GM23338 (cell line): ENCODE measurements around the gene NKD1. TPM values are rescaled to one million over a fixed set of nuclear protein-coding genes. Genes with fewer than 3 reads are reported as not detected.

ENCODE experiments used
- ATAC-seq: fragments of 200-7000 bp; cut with Tn5 transposase; 3 replicates; pipeline ENCODE4 v1.9.1; 2020
- DNase-seq: peaks from one replicate; pipeline ENCODE4 v3.0.0-alpha.2; 2015; ENCODE audit warnings: low spot score
- H2AFZ ChIP-seq: fragments of 200-600 bp; sonication (generic); 2 replicates; pipeline ENCODE4 v1.8.0; 2016; ENCODE audit warnings: antibody characterized with exemption, mild to moderate bottlenecking, moderate library complexity
- H3F3A ChIP-seq: fragments of 200-600 bp; sonication (generic); replicated peaks from 2 replicates; pipeline ENCODE4 v1.8.0; 2017; ENCODE audit warnings: antibody characterized with exemption, mixed run types, low read depth
- H3K27ac ChIP-seq: fragments of 200-600 bp; sonication (generic); 2 replicates; pipeline ENCODE4 v1.6.1; 2016; ENCODE audit warnings: low read depth
- H3K27me3 ChIP-seq: fragments of 200-600 bp; sonication (generic); 2 replicates; pipeline ENCODE4 v1.8.0; 2016; ENCODE audit warnings: mild to moderate bottlenecking, mixed run types, moderate library complexity; ENCODE audit not compliant: insufficient read depth
- H3K36me3 ChIP-seq: fragments of 200-600 bp; sonication (generic); 2 replicates; pipeline ENCODE4 v1.8.0; 2016; ENCODE audit warnings: mild to moderate bottlenecking; ENCODE audit not compliant: insufficient read depth
- H3K4me1 ChIP-seq: fragments of 200-600 bp; sonication (generic); 2 replicates; pipeline ENCODE4 v1.8.0; 2016; ENCODE audit warnings: mild to moderate bottlenecking, moderate library complexity; ENCODE audit not compliant: insufficient read depth
- H3K4me2 ChIP-seq: fragments of 200-600 bp; sonication (generic); 2 replicates; pipeline ENCODE4 v1.7.1; 2017; ENCODE audit warnings: mixed run types
- H3K4me3 ChIP-seq: fragments of 200-600 bp; sonication (generic); 2 replicates; pipeline ENCODE4 v1.6.1; 2016; ENCODE audit warnings: mixed run types
- H3K79me2 ChIP-seq: fragments of 200-600 bp; sonication (generic); replicated peaks from 2 replicates; pipeline ENCODE4 v1.8.0; 2017; ENCODE audit warnings: mild to moderate bottlenecking; ENCODE audit not compliant: insufficient read depth
- H3K9me2 ChIP-seq: fragments of 200-600 bp; sonication (generic); 2 replicates; pipeline ENCODE4 v1.8.0; 2017; ENCODE audit not compliant: insufficient read depth
- H4K20me1 ChIP-seq: fragments of 200-600 bp; sonication (generic); replicated peaks from 2 replicates; pipeline ENCODE4 v1.8.0; 2017; ENCODE audit warnings: mild to moderate bottlenecking; ENCODE audit not compliant: insufficient read depth
- H3K27ac Mint-ChIP-seq: 2 replicates; pipeline ENCODE4 v1.8.0; 2020; ENCODE audit warnings: inconsistent platforms, mild to moderate bottlenecking, moderate library complexity, mixed read lengths
- H3K27me3 Mint-ChIP-seq: 3 replicates; pipeline ENCODE4 v1.8.0; 2022; ENCODE audit warnings: low read depth, mild to moderate bottlenecking, moderate library complexity, mixed read lengths, inconsistent platforms; ENCODE audit not compliant: insufficient read depth, poor library complexity
- H3K36me3 Mint-ChIP-seq: 3 replicates; pipeline ENCODE4 v1.8.0; 2021; ENCODE audit warnings: low read depth, mild to moderate bottlenecking, inconsistent platforms, moderate library complexity, mixed read lengths
- H3K4me1 Mint-ChIP-seq: 3 replicates; pipeline ENCODE4 v1.8.0; 2020; ENCODE audit warnings: mild to moderate bottlenecking, inconsistent platforms, mixed read lengths
- H3K4me3 Mint-ChIP-seq: 3 replicates; pipeline ENCODE4 v1.8.0; 2021; ENCODE audit warnings: moderate library complexity, mild to moderate bottlenecking, inconsistent platforms, mixed read lengths
- H3K9me3 Mint-ChIP-seq: 3 replicates; pipeline ENCODE4 v1.8.0; 2020; ENCODE audit warnings: moderate library complexity, mild to moderate bottlenecking, inconsistent platforms, mixed read lengths
- CTCF ChIP-seq, 2 experiments: fragments of 200-600 bp in 1 of 2; sonication (generic) in 1 of 2; conservative IDR thresholded peaks; 2 replicates each; pipeline versions ENCODE4 v1.5.1 to v1.6.1; 2016 to 2017; ENCODE audit warnings: antibody characterized with exemption in 2 of 2, low read depth in 2 of 2, mild to moderate bottlenecking in 2 of 2, moderate library complexity in 1 of 2
- EZH2 ChIP-seq: fragments of 200-600 bp; sonication (generic); IDR thresholded peaks from one replicate; pipeline ENCODE4 v1.8.0; 2017; ENCODE audit warnings: antibody characterized with exemption, mild to moderate bottlenecking, low read depth; ENCODE audit not compliant: unreplicated experiment
- polyA plus RNA-seq: library from polyadenylated mRNA; unstranded; fragments of >200 nt; fragmentation: Nextera tagmentation; extraction: Ambion mirVana; gene quantifications from 2 replicates; pipeline ENCODE4 v1.2.1, GENCODE V29; 2016
- total RNA-seq: library from RNA; depleted of rRNA; stranded (reverse); fragments of >200 nt; shearing (Covaris generic); gene quantifications from 2 replicates; pipeline ENCODE4 v1.2.3, GENCODE V29; 2014
- TF ChIP-seq, protein P1 (sequence below): fragments of 250-450 bp; sonication (Bioruptor Pico); IDR thresholded peaks from 2 replicates; pipeline ENCODE4 v1.5.0; 2020; ENCODE audit warnings: mild to moderate bottlenecking, moderate library complexity

Gene NKD1
- total and polyA plus RNA-seq, 2 experiments from 2014 or later, result 2.1 to 2.3 TPM

DNA sequence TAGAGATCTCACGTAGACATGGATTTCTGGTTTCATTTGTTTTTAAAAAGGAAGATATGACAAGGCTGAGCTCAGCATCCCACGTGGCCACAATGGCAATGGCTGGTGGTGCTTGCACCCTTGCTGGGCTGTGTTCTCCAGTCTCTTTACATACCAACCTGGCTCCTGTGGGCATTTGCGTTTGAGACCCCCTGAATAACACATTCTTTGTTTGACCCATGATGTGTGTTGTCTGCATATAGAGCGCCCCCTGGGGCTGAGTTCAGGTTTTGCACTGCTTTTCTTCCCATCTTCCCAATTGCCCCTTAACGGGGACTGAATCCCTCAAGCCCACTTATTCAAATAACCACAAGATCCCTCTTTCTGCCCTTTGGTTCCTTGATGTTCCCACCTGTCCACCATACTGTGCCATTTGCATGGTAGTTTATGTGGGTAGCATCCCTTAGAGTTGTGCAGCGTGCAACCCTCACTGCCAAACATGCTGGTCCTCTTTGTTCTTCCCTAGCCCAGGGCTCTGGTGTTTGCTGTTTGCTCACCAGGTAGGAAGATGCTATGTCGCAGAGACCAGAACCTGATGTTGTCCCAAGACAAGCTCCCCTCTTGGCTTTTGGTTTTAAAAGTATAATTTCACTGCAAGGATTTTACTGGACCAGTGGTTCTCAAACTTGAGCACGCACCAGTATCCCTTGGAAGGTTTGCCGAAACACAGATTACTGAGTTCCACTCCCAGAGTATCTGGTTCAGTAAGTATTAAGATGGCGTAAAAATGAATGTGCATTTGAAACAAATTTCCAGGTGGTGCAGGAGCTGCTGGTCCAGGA, 38.5 kb upstream of the NKD1 start:
- H3K27me3 ChIP-seq, result no peaks in the 10 kb centered on the region
- H3K27ac ChIP-seq, result no peak overlapping the region
- H3K79me2 ChIP-seq, result no peaks in the 10 kb centered on the region
- Mint-ChIP-seq H3K27me3 (peaks cover 2% of the 10 kb centered on the region), H3K4me1 (peaks cover 15% of the 10 kb centered on the region), H3K27ac (no peak overlapping the region), H3K4me3 (no peak overlapping the region), H3K36me3 (no peaks in the 10 kb centered on the region), H3K9me3 (no peaks in the 10 kb centered on the region; the same call in 1 of the 3 replicates)
- H3K4me2 ChIP-seq, result no peak overlapping the region
- no peaks in the 10 kb centered on the region for H3K36me3 ChIP-seq
- peak; percentile 85 for DNase-seq
- ATAC-seq, result peak; percentile 81
- H3F3A ChIP-seq, result no peaks in the 10 kb centered on the region
- H3K9me2 ChIP-seq, result no peaks in the 10 kb centered on the region
- peak overlapping the region; percentile 65 for H2AFZ ChIP-seq
- no peak overlapping the region for H3K4me3 ChIP-seq
- peaks cover 9% of the 10 kb centered on the region for H3K4me1 ChIP-seq
- H4K20me1 ChIP-seq, result no peaks in the 10 kb centered on the region
- TF ChIP-seq CTCF (conservative IDR thresholded peaks at IDR 0.05; ENCODE audit: low read depth in 2 of 2), result peak; percentile 90 to 98
- no peak for TF ChIP-seq EZH2
- TF ChIP-seq, protein P1, sequence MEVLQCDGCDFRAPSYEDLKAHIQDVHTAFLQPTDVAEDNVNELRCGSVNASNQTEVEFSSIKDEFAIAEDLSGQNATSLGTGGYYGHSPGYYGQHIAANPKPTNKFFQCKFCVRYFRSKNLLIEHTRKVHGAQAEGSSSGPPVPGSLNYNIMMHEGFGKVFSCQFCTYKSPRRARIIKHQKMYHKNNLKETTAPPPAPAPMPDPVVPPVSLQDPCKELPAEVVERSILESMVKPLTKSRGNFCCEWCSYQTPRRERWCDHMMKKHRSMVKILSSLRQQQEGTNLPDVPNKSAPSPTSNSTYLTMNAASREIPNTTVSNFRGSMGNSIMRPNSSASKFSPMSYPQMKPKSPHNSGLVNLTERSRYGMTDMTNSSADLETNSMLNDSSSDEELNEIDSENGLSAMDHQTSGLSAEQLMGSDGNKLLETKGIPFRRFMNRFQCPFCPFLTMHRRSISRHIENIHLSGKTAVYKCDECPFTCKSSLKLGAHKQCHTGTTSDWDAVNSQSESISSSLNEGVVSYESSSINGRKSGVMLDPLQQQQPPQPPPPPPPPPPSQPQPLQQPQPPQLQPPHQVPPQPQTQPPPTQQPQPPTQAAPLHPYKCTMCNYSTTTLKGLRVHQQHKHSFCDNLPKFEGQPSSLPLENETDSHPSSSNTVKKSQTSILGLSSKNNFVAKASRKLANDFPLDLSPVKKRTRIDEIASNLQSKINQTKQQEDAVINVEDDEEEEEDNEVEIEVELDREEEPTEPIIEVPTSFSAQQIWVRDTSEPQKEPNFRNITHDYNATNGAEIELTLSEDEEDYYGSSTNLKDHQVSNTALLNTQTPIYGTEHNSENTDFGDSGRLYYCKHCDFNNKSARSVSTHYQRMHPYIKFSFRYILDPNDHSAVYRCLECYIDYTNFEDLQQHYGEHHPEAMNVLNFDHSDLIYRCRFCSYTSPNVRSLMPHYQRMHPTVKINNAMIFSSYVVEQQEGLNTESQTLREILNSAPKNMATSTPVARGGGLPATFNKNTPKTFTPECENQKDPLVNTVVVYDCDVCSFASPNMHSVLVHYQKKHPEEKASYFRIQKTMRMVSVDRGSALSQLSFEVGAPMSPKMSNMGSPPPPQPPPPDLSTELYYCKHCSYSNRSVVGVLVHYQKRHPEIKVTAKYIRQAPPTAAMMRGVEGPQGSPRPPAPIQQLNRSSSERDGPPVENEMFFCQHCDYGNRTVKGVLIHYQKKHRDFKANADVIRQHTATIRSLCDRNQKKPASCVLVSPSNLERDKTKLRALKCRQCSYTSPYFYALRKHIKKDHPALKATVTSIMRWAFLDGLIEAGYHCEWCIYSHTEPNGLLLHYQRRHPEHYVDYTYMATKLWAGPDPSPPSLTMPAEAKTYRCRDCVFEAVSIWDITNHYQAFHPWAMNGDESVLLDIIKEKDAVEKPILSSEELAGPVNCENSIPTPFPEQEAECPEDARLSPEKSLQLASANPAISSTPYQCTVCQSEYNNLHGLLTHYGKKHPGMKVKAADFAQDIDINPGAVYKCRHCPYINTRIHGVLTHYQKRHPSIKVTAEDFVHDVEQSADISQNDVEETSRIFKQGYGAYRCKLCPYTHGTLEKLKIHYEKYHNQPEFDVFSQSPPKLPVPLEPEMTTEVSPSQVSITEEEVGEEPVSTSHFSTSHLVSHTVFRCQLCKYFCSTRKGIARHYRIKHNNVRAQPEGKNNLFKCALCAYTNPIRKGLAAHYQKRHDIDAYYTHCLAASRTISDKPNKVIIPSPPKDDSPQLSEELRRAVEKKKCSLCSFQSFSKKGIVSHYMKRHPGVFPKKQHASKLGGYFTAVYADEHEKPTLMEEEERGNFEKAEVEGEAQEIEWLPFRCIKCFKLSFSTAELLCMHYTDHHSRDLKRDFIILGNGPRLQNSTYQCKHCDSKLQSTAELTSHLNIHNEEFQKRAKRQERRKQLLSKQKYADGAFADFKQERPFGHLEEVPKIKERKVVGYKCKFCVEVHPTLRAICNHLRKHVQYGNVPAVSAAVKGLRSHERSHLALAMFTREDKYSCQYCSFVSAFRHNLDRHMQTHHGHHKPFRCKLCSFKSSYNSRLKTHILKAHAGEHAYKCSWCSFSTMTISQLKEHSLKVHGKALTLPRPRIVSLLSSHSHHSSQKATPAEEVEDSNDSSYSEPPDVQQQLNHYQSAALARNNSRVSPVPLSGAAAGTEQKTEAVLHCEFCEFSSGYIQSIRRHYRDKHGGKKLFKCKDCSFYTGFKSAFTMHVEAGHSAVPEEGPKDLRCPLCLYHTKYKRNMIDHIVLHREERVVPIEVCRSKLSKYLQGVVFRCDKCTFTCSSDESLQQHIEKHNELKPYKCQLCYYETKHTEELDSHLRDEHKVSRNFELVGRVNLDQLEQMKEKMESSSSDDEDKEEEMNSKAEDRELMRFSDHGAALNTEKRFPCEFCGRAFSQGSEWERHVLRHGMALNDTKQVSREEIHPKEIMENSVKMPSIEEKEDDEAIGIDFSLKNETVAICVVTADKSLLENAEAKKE (CRISPR knock-in tag), result no peak
